ENCODE measurements around the gene ZNF341. TPM values are rescaled to one million over a fixed set of nuclear protein-coding genes. Genes with fewer than 3 reads are reported as not detected.

Gene ZNF341
- total RNA-seq, 4 donors from 2014 or later, result 2.5 to 13.5 (median 3.6) TPM

- Histone ChIP-seq H3K27ac (no peak overlapping the region), H3K4me1 (peaks cover 0 to 90% (median 16%) of the 10 kb centered on the region in 4 donors), H3K9me3 (no peaks in the 10 kb centered on the region), H3K4me3 (no peak overlapping the region), H3K27me3 (no peaks in the 10 kb centered on the region), H3K36me3 (no peaks in the 10 kb centered on the region)
- TF ChIP-seq POLR2A (IDR thresholded peaks at IDR 0.05) (no peak), CTCF (IDR thresholded peaks at IDR 0.05) (no peak)
- DNase-seq, result peak in 1 of 3 donors; percentile 59
These were observed 103.9 kb downstream of the ZNF341 start for GRCh38 chr20:33835615-33836172.

DNA sequence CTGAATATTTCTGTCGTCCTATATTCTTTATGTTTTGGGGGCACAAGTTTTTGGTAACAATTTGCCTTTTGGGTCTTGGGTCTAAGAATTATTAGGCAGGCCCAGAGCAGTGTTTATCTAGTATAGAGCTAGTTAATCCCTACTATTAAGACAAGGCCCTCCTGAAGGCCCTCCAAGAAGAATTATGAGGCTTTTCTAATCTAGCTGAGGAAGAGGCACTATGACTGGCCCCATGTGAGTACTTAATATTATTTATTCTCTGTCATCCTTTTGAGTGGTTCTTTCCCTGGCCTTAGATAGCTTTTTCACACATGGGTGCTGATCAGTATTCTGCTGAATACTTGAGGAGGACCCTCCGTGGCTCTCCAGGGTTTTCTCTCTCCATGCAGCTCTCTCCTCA, 104.5 kb downstream of the ZNF341 start:
- Histone ChIP-seq H3K27ac (peak overlapping the region in 2 of 4 donors; percentile 69 to 82), H3K4me3 (no peak overlapping the region), H3K27me3 (no peaks in the 10 kb centered on the region), H3K4me1 (peaks cover 0 to 90% (median 19%) of the 10 kb centered on the region in 4 donors), H3K9me3 (no peaks in the 10 kb centered on the region), H3K36me3 (no peaks in the 10 kb centered on the region)
- no peak for TF ChIP-seq POLR2A (IDR thresholded peaks at IDR 0.05)
- TF ChIP-seq CTCF (IDR thresholded peaks at IDR 0.05), result no peak
- DNase-seq, result no peak

DNA sequence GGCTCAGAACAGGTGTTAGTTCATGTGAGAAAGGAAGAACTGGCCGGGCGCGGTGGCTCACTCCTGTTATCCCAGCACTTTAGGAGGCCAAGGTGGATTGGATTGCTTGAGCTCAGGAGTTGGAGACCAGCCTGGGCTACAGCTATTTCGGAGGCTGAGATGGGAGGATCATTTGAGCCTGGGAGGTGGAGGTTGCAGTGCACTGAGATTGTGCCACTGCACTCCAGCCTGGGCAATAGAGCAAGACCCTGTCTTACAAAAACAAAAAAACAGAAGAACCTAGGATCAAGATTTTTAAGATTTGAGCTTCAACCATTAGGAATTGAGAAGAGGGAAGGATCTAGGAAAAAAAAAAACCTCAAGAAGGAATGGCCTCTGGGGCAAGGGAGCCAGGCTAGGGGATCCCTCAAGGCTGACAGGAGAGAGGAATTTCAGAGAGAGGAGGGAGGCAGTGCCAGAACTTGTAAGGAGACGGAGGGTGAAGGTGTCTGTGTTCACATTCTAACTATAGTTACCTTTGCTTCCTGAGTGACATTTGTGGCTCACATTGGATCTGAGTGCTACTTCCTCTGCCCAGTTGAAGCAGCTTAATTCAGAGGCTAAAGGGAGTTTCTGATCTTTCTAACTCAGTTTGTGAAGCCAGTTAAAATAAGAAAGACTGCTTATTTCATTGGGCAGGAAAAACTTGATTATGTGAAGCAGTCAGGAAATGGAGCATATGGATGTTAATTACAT, 105.5 kb downstream of the ZNF341 start:
- no peak for DNase-seq

DNA sequence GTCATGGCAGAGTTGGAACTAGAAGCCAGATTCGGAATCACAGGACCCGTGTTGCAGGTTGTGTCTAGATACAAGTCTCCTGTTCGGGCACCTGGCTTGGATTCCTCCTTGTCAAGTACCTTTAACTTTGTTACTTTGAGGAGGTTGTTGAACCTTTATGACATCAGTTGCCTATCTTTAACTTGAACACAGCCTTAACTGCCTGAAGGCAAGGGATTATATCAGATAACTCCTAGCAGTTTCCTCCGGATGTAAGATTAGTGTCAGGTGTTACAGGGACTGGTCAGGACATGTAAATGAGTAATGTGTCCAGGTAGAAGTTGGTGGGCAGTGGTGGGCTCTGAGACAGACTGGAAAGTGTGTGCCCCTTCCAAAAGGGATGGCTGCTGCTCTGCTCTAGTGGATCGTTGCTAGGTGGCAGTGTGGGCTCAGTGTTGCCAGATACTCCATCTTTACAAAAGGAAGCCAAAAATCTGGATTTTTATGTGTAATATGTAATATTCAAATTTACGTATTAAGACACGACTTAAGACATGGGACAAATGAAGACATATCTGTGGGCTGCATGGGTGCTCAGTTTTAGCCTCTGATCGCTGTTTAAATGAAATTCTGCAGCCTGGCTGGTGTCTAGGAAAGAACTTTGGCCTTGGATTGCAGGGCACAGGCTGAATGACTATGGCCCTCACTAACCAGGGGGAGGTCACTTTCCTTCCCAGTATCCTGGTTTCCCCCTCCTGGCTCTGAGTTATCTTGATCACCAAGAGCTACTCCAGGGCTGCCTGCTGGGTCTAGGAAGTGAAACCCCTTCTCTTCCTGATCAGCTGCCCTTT, 106.5 kb downstream of the ZNF341 start:
- H3K27me3 ChIP-seq, result no peaks in the 10 kb centered on the region
- DNase-seq, result peak in 2 of 3 donors; percentile 55 to 65
- peaks cover 0 to 92% (median 25%) of the 10 kb centered on the region in 4 donors for H3K4me1 ChIP-seq
- H3K4me3 ChIP-seq, result no peak overlapping the region
- H3K9me3 ChIP-seq, result no peaks in the 10 kb centered on the region
- no peaks in the 10 kb centered on the region for H3K36me3 ChIP-seq
- TF ChIP-seq POLR2A (IDR thresholded peaks at IDR 0.05), result no peak
- peak in 1 of 6 experiments; percentile 10 for TF ChIP-seq CTCF (IDR thresholded peaks at IDR 0.05)
- H3K27ac ChIP-seq, result peak overlapping the region in 3 of 4 donors; percentile 47 to 82 (median 69)

More for the DNA sequence above, 105.5 kb downstream of the ZNF341 start:
- H3K27me3 ChIP-seq, result no peaks in the 10 kb centered on the region
- H3K27ac ChIP-seq, result peak overlapping the region in 3 of 4 donors; percentile 2 to 82 (median 69)
- TF ChIP-seq POLR2A (IDR thresholded peaks at IDR 0.05) (no peak), CTCF (IDR thresholded peaks at IDR 0.05) (no peak)
- H3K36me3 ChIP-seq, result no peaks in the 10 kb centered on the region
- peaks cover 0 to 92% (median 17%) of the 10 kb centered on the region in 4 donors for H3K4me1 ChIP-seq
- no peak overlapping the region for H3K4me3 ChIP-seq
- no peaks in the 10 kb centered on the region for H3K9me3 ChIP-seq

DNA sequence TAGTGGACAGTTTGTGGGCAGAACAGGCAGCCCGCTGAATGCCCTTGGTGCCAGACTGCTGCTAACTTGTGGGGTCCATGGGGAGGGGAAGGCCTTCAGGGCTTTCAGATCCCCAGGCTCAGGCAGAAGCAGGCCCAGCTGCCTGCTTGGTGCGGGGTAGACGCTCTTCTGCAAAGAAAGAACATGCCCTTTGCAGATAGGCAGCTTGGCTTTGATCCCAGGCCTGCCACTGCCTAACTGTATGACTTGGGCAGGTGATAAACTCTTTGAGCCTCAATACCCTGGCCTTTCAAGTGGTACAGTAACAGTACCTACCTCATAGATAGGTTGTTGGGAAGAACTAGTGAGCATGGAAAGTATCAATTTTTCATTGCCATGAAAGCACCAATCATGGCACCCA, 107.8 kb downstream of the ZNF341 start:
- H3K4me1 ChIP-seq, result peaks cover 0 to 98% (median 25%) of the 10 kb centered on the region in 4 donors

More for the DNA sequence above, 107.8 kb downstream of the ZNF341 start:
- H3K4me3 ChIP-seq, result no peak overlapping the region
- no peaks in the 10 kb centered on the region for H3K27me3 ChIP-seq
- no peaks in the 10 kb centered on the region for H3K9me3 ChIP-seq
- TF ChIP-seq POLR2A (IDR thresholded peaks at IDR 0.05) (no peak), CTCF (IDR thresholded peaks at IDR 0.05) (no peak)
- H3K27ac ChIP-seq, result peak overlapping the region in 3 of 4 donors; percentile 47 to 82 (median 69)
- H3K36me3 ChIP-seq, result no peaks in the 10 kb centered on the region
- DNase-seq, result no peak

Measured in Peyer's patch (tissue), 4 donors.